HT1080 (cell line): Measurements from ENCODE around the gene ATPAF1. TPM values are rescaled to one million over a fixed set of nuclear protein-coding genes. Genes with fewer than 3 reads are reported as not detected.
A peak's percentile ranks its signal among the peaks of the same experiment; 100 is the strongest.

Source experiments
- DNase-seq: peaks from one replicate; pipeline ENCODE4 v3.0.0-alpha.2; 2015; ENCODE audit warnings: low read depth
- total RNA-seq: library from RNA; depleted of rRNA; stranded (reverse); fragments of >200 nt; shearing (Covaris generic); gene quantifications from 2 replicates; pipeline ENCODE4 v1.2.3, GENCODE V29; 2014

The ATPAF1 gene
- total RNA-seq, 1 experiment from 2014 or later, result 58.5 TPM

DNA sequence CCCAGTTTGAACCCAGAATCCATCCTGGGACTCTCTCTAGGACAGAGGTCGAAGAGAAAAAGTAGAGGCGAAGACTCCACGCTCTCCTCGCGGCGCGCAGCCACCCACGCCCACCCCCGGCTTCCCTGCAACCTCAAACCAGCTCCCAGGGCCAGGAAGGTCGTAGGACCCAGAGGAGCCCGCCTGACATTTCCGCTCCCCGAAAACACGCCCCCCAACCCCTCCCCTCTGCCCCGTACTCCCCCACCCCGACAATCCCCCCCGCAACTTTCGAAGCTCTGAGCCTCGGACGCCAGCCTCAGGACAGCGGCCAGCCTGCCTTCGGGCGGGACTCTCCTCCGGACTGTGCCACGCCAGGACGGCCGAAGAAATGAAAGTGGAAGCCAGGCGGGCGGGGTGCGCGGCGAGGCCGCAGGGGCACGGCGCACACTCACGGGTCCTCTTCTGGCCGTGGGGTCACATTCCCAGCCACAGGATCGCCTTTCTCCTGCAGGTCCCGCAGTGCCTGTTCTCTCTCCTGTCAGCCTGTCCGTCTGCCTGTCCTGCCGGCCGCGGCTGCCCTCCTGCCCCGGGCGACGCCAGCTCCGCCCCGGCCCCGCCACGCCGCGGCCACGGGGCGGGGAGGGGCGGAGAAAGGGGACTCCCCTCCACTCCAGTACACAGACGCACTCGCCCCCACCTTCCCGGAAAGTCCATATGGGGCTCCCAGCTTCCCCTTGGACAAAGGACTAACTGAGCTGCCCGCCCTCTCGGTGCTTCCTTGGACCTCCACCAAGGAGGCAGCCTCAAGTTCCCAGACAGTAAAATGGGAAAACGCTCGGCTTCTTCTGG is 51.7 kb downstream of the ATPAF1 start, which contains the start of gene MOB3C:
MOB3C (minus strand) TSS at position 535 of the 831 bp plus-strand sequence. CDS start 3,490 bp downstream, outside the sequence.
- peak; percentile 72 for DNase-seq

DNA sequence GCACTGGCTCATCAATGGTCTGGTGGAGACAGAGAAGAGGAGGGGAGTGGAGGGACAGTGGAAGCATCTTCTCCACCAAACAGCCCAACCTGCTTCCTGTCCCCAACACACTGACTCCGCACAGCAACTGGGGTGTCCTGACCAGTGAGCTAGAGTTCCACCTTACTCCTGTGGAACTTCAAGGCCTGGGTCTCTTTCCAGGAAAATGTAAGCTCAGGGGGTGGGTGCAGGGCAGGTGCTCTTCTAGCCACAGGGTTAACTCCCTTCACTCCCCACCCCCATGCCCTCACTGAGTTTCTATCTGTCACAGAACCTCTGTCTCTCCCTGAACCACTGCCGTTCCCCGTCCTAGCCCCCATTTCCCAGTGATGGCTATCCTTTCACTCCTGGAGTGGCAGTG is 52.4 kb downstream of the ATPAF1 start:
- DNase-seq, result no peak

DNA sequence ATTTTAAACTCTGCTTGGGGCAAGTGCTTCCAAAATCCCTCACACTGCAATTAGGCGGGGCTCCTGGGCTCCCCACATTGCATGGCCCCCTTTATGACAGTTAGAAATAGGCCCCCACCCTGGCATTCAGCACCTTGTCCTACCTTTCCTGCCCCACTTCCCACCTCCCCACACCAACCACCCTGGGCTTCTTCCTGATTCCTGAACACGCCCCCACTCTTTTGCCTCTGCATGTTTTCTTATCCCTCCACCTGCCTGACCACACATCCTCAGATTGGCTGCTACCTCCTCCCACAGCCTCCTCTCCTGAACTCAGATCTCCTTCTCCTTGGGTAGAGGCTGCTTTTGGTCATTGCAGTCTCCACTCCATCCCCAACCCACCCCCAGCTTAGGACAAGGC is 53.1 kb downstream of the ATPAF1 start:
- no peak for DNase-seq

DNA sequence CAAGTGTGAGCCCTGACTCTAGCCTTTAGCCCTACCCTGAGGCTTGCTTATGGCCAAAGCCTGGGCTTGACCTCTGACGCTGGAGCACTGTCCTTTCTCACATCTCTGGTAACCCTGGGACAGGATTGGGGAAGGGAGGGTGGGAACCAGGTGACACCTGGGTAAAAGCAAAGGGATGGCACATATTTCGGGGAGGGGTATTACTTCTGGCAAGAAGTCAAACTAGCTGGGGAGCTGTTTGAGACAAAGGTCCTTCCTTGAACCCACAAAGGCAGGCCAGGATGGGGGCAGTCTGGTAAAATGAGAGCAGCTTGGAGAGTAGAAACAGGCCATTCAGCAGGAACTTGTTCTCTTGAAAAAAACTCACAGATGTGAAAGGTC is 53.6 kb downstream of the ATPAF1 start:
- DNase-seq, result no peak

DNA sequence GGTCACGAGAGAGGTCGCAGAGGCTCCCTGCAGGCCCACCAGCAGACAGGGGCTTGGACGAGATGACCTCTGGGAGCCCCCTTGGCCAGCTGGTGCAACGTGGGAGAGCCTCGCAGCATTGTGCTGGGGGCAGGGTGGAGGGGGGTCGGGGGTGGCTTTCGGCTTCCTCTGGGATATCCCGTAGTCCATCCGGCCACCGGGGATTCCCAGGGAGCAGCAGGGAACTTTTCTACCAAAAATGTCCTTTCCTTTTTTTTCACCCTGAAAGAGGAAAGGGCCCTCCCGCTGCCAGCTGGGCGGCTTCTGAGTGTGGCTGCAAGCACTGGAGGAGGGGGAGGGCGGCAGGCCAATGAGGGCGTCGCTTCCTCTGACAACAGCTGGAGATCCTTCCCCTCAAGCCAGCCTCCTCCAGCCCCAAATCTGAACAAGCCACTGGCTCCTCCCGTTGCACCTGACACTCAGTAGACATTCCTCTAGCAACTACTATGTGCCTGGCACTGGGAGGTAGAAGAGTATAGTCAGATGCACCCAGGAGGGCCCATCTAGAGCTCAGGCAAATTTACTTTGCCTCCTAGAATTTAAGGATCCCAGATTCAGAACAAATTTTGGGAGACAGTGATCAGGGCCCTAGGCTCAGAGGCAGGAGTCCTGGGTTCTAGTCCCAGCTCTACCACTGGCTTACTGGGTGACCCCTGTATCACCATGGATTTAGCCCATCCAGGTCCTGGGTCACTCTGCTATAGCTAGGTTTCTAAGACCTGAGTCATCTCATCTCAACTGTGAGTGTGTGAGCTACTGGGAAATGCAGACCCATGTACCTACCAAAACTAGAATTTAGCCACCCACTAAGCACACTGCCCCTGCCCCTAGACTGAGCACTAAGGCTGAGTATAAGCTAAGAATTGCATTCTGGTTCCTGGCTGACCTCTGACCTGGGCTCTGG is 54.2 kb downstream of the ATPAF1 start:
- no peak for DNase-seq

DNA sequence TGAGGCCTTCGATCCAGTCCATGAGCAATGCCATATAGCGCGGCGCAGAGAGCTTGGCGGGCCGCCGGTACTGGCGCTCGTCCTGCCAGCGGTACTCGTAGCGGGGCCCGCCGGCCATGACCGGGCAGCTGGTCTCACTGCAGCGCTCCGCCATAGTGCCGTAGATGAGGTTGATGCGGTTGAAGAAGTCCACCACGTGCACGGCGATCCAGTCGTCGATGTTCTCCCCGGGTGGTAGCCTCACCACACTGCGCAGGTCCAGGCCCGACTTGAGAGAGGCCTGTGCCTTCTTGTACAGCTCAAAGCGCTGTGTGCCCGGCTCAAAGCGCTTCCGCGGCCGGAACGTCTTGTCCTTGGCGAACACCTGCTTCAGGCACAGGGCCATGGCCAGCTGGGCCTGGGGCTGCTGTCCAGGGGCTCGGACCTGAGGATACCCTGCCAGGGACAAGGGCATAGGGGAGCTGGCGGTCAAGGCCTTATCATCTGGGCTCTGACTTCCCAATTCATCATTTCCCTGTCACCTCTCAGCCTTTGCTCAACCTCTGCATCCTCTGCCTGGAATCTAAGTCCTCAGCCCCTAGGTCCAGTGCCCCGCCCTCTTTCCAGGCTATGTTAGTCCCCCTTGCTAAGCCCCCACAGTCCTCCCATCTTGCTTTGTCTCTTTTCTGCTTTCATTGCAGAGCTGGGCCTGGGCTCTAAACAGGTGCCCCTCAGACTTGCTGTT is 55.1 kb downstream of the ATPAF1 start:
- DNase-seq, result no peak

DNA sequence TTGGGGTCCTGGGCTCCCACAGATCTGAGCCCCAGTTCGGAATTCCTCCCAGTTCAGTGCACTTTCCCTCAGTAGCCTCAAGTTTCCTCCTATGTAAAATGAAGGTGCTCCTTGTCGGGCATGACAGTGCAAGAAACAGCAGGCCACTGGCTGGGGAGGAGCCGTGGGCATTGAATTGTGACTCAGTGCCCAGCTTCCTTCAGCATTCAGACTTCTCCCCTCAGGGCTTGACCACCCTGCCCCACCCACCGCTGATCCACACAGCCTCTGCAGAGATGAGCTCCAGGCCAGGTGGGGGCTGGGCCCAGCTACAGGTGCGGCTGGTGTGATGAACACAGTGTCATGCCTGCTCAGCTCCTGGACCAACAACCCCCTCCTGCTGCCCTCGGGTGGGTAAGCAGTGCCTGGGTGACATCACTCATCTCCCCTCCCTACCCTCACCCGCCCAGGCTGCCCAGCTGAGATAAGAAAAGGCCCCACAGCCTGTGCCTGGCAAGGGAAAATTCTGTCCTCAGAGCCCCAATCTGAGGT is 56.4 kb downstream of the ATPAF1 start:
- peak; percentile 79 for DNase-seq

DNA sequence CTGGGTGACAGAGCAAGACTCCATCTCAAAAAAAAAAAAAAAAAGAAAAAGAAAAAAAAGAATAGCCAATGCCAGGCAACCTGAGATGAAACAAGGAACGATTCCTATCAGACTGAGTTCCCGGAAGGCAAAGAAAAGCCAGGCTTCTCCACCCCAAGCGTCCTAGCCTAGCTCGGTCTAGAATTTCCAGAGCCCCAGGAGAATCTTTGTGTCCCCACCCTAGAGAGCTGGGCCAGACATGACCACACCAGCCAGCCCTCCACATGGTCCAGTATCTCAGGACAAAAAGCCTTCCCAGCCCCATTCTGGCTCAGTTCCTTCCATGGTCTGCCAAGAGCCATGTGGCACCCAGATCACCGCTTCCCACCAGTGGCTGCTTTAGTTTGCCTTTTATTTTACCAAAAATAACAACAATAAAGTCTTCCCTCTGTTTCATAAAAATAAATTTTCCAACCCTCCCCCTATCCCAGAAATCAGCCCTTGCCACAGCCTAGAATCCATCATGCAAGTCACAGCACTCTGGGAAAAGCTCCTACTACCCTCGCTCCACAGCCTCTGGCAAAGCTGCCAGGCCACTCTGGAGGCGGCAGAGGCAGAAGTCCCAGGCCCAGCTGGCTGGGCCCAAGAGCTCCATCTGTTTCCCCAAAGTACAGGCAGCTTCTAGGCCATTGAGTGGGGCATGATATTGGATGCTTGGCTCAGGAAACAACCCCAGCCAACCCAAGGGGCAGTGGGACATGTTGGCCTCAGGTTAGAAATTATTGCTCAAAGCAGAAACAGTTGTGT is 60.6 kb downstream of the ATPAF1 start:
- no peak for DNase-seq

DNA sequence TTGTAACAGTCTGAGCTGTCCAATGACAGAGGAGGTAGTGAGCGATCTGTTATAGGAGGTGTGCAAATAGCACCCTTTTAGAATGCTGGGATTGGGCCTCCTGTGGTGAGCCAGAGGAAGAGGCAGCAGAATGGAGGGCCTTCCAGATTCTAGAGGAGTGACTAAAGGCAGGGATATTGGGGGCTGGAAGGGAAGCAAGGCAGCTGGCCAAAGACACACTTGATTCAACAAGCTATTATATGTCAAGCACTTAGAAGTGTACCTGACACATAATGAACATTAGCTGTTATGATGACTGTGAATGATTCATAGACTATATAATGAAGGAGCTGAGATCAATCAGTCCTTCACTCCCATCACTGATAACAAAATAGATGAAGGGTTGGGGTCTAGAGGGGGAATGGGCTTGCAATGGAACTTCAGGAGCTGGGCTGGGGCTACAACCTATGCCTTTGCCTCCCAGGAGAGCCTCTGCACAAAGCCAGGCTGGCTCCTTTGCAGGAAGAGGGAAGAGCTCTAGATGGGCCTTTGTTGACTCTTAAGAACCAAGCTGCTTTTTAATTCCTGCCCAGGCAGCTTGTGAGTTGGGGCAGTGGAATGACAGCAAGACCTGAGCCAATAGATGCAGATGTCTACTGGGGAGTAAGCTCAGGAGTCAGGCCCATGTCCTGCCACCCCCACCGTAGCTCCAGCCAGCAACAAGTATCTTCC is 61.8 kb downstream of the ATPAF1 start:
- DNase-seq, result peak; percentile 38

DNA sequence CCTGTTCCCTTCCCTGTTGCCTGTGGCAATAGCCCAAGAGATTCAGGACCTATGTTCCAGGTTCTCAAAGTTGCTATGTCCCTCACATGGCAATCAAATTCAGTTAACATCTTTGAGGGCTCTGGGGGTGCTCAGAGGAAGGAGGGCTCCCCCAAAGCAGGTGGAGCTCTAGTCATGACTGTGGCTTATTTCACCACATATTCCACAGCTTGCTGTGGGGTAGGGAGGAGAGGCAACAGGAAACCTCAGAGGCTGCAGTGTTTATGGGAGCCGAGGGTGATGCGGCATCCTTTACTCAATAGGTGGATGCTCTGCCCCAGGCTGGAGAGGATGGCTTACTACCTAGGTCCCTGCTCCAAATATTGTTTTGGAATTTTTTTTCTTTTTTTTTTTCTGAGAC is 62.9 kb downstream of the ATPAF1 start:
- DNase-seq, result no peak

DNA sequence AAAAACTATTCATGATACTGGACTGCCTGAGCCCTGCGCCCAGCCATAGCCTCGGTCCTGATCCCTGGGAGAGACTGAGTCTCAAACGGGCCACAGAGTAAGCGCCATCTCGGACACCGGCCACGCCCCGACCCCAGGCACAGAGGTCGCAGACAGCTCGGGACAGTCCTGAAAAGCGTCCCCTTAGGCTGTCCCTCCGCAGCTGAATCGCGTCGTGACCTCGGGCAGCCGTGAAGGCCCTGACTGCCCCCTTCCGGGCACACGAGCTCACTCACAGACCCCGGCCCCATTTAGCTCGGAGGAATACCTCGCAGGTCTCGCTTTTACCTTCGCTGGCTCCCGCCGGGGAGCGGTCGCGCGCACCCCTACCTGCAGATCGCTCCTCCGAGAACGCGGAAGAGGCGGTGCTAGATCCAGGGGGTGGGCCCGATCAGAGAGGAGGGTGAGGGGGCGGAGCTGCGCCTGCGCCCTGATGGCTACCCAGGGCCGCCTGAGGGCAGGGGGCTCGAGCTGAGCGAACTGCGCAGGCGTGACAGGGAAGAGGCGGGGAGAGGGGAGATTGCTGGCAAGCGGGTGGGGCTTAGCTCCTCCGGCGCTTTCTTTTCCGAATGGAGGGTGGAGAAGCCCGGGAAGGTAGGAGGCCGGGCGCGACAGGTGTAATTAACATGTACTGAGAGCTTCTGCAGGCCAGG is 64.2 kb downstream of the ATPAF1 start, which contains the start of gene MKNK1:
MKNK1 (minus strand) TSS at position 411 of the 692 bp plus-strand sequence. CDS start 20,941 bp downstream, outside the sequence.
- peak; percentile 90 for DNase-seq

DNA sequence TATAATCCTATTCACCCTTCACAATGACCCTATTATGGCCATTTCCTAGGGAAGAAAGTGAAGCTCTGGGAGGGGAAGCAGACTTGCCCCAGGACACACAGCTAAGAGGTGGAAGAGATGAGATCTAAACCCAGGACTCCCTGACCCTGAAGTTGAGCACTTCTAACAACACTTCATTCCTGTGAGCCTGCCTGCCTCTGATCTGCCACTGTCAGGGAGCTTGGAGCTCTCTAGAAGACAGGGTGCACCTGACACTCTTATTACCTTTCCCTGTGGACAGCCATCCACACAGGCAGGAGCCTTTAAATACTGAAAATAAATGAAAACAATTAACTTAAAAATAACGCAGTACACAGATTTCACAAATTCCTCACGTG is 64.7 kb downstream of the ATPAF1 start:
- no peak for DNase-seq

DNA sequence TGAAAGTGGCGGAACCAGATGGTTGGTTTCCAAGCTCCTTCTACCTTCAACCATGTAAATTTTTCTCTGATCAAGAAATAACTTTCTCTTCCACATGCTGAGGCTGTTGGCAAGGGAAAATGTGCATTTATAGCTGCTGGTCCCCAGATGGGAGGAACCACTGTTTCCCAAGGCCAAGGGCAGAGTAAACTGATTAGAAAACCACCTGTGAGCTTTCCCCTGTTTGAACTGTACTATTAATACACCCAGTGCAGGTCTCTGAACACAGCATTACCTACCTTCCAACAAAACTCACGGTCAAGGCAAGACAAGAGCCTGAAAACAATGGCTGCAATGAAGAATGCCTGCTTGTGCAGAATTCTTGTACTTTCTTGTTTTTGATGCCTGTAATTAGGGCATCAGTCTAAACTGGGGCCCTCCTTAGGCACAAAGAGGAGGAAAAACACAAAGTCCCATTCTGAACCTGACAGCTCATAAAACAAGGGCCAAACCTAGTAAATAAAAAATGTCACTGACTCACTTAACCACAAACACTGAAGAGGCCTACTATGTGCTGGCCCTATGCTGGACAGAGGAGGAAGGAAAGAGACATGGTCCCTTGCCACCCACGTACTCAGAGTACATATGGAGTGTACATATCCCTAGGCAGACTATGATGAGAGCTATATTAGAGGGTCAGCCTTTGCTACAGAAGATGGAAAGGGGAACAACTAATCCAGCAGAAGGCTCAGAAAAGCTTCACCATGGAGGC is 66.7 kb downstream of the ATPAF1 start:
- no peak for DNase-seq

DNA sequence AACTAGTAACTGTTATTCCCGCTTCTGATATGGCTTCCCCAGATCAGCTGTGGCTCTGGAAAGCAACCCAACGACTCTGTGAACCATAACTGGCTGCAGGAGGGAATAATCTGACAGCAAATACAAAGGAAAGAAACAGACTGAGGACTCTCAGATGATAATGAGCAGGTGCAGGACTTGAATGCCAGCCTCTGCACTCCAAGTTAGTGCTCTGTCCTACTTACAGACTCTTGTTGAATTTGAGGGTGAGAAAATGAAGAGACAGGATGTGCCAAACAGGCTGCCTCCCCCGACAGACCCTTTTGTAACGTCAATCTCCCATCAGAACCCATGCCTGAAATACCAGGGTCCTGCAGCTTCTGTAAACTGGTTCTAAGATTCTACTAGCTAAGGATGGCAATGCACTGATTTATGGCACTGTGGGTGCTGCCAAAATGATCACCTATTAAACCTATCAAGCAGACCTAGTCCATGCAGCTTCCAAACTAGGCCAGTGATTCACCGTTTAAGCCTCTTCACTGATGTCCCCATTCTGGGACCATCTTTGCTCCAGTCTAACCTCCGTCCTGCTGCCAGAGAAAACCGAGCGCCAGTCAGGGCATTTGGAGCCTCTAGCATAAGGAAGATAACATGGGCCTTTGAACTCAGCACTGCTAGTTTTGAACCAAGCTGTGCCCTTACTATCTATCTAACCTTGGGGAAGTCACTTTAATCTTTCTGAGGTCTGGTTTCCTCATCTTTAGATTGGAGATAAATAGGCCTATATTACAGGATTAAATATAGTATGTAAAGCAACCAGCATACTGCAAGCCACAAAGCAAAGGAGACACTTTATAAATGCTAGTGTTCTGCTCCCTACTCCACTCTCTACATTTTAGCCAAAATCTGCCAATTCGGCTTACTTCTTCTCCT is 68.8 kb downstream of the ATPAF1 start:
- DNase-seq, result no peak

DNA sequence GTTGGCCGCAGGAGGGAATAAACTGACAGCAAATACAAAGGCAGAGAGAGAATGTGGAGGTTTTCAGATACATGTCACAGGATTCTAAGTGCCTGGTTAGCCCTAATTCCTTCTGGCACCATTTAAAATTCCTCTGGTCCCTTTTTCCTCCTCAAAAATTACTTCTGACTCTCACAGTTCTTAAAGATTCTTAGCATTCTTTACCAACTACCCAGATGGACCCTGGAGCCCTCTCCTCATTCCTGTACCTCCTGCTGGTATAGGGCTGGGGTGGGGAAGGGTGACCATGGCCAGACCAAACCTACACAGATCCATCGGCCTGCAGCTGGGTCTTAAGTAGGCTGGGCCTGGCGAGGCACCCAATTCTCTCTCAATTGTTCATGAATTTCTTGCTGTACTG is 71.3 kb downstream of the ATPAF1 start:
- no peak for DNase-seq

DNA sequence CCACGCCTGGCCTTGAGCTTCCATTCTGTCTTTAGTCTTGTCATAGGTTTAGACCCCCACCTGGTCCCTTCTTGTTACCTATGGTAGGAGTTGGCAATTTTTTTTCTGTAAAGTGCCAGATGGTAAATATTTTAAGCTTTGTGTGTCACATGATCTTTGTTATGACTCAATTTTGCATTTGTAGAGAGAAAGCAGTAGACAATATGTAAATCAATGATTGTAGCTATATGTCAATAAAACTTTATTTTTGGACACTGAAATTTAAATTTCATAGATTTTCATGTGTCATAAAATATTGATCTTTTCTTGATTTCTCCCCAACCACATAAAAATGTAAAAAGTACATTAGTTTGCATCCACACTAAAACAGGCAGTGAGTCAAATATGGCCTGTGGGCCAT is 72.1 kb downstream of the ATPAF1 start:
- no peak for DNase-seq

DNA sequence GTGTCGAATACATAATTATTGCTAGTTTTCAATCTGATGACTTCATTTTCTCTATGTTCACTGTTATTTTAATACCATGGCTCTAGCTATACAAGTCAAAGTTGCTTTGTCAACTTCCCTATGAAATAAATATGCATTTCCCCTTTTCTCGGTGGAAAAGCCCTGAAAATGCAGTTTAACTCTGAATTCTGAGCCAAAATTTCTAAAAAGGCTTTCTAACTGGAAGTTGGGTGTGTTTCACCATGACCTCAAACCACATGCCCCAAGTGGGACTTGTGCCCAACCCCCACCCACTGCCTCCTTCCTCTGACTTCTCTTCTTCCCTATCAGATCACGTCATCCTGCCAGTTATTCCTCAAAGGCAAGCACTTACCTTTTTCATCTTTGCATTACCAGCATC is 73.0 kb downstream of the ATPAF1 start:
- DNase-seq, result no peak
